ENCODE data around the gene MARCHF4. TPM values are rescaled to one million over a fixed set of nuclear protein-coding genes. Genes with fewer than 3 reads are reported as not detected.

MARCHF4 gene
- total RNA-seq, 1 experiment from 2014 or later = 0.26 TPM

- no peaks in the 10 kb centered on the region; a peak in 1 of 7 replicates for H3K36me3 Mint-ChIP-seq (ENCODE audit: insufficient read depth in 1 of 3, low read depth in 3 of 3)
- Histone ChIP-seq H3K4me1 (ENCODE audit: insufficient read depth, low read length) (peaks cover 12% of the 10 kb centered on the region), H3K27ac (ENCODE audit: insufficient read length, low read depth, low read length) (no peak overlapping the region), H4K20me1 (ENCODE audit: control insufficient read depth, insufficient read depth, insufficient read length) (no peaks in the 10 kb centered on the region), H2BK5ac (ENCODE audit: insufficient read length, low read length) (no peak overlapping the region), H4K5ac (ENCODE audit: insufficient read length, low read depth, low read length) (no peak overlapping the region), H3K79me1 (ENCODE audit: insufficient read depth, low read depth, low read length, poor library complexity, severe bottlenecking) (no peaks in the 10 kb centered on the region), H4K91ac (ENCODE audit: insufficient read length, low read depth, low read length) (no peak overlapping the region), H2AK5ac (ENCODE audit: insufficient read length, low read length) (no peak overlapping the region), H3K23me2 (ENCODE audit: insufficient read length, low read depth, low read length, poor library complexity, severe bottlenecking) (no peaks in the 10 kb centered on the region), H3K18ac (ENCODE audit: insufficient read length, low read depth, low read length) (no peak overlapping the region), H3K79me2 (ENCODE audit: insufficient read depth, low read length) (0 out of 2 replicates have a peak, but pooled peaks cover 1% of the 10 kb centered on the region), H2BK20ac (ENCODE audit: low read depth, low read length, poor library complexity, severe bottlenecking) (no peak overlapping the region), H2BK12ac (ENCODE audit: insufficient read length, low read depth, low read length) (no peak overlapping the region), H2AFZ (ENCODE audit: low read length) (no peak overlapping the region), H3K9me3 (ENCODE audit: control insufficient read depth, low read depth, low read length) (no peaks in the 10 kb centered on the region), H3K27me3 (ENCODE audit: insufficient read depth, low read length) (no peaks in the 10 kb centered on the region), H3T11ph (ENCODE audit: low read length) (no peak overlapping the region), H3K9ac (ENCODE audit: extremely low read depth, insufficient read length, low read length) (no peak overlapping the region), H4K8ac (replicated peaks; ENCODE audit: insufficient read length, low read depth, low read length) (no peak overlapping the region), H3K4ac (ENCODE audit: low read depth, low read length) (no peak overlapping the region), H3K23ac (ENCODE audit: insufficient read length, low read depth, low read length) (no peak overlapping the region), H2BK120ac (ENCODE audit: low read depth, low read length, poor library complexity, severe bottlenecking) (no peak overlapping the region), H2BK15ac (ENCODE audit: low read depth, low read length) (no peak overlapping the region), H3K4me2 (ENCODE audit: insufficient read depth, insufficient read length, low read length) (no peak overlapping the region), H3K56ac (ENCODE audit: insufficient read length, low read depth, low read length) (no peak overlapping the region), H3K14ac (ENCODE audit: insufficient read depth, low read length) (no peak overlapping the region)
- peaks cover 34 to 47% of the 10 kb centered on the region in 2 experiments for H3K4me1 Mint-ChIP-seq
- no peak overlapping the region for H3K4me3 Mint-ChIP-seq
- no peaks in the 10 kb centered on the region; the same call in 1 of the 2 replicates for H3K27me3 Mint-ChIP-seq (ENCODE audit: low read depth)
- TF ChIP-seq CTCF (conservative IDR thresholded peaks at IDR 0.05) = no peak
- H3K9me3 Mint-ChIP-seq = no peaks in the 10 kb centered on the region
- peak overlapping the region in 1 of 3 experiments; percentile 41; a peak in 1 of 7 replicates for H3K27ac Mint-ChIP-seq
- no peak for DNase-seq
- WGBS (ENCODE audit: extremely low coverage, insufficient read length, low lambda C conversion rate) = no CpG with 5 or more reads among the region's 5 CpGs
These were observed 20.9 kb downstream of the MARCHF4 start for GRCh38 chr2:216351172-216351925.
